RWPE2 (cell line): ENCODE measurements around the gene PLCB4.
A peak's percentile ranks its signal among the peaks of the same experiment; 100 is the strongest.

ENCODE experiments used
- ATAC-seq: fragments of 200-7000 bp; cut with Tn5 transposase; 3 replicates; pipeline ENCODE4 v1.9.1; 2021; ENCODE audit warnings: low read depth
- DNase-seq: peaks from one replicate; pipeline ENCODE4 v3.0.0-alpha.2; 2020; ENCODE audit warnings: low spot score
- H3K27ac ChIP-seq: fragments of 450-650 bp; 2 replicates; pipeline ENCODE4 v1.5.1; 2017; ENCODE audit warnings: mild to moderate bottlenecking; ENCODE audit not compliant: poor library complexity, severe bottlenecking
- H3K27me3 ChIP-seq: fragments of 250-450 bp; sonication (Bioruptor Pico); 2 replicates; pipeline ENCODE4 v1.5.1; 2021; ENCODE audit warnings: mild to moderate bottlenecking, moderate library complexity; ENCODE audit not compliant: insufficient read depth, poor library complexity, severe bottlenecking
- H3K36me3 ChIP-seq: fragments of 250-450 bp; sonication (Bioruptor Pico); 2 replicates; pipeline ENCODE4 v1.5.1; 2020; ENCODE audit warnings: low read depth, mild to moderate bottlenecking, moderate library complexity
- H3K4me1 ChIP-seq: fragments of 250-450 bp; sonication (Bioruptor Pico); 2 replicates; pipeline ENCODE4 v1.5.1; 2021; ENCODE audit warnings: mild to moderate bottlenecking, moderate library complexity; ENCODE audit not compliant: insufficient read depth, poor library complexity, severe bottlenecking
- H3K4me3 ChIP-seq: fragments of 250-450 bp; sonication (Bioruptor Pico); 2 replicates; pipeline ENCODE4 v1.5.1; 2021; ENCODE audit warnings: mild to moderate bottlenecking, moderate library complexity; ENCODE audit not compliant: severe bottlenecking
- H3K9me3 ChIP-seq: fragments of 250-450 bp; sonication (Bioruptor Pico); 2 replicates; pipeline ENCODE4 v1.5.1; 2021; ENCODE audit warnings: mild to moderate bottlenecking, moderate library complexity; ENCODE audit not compliant: severe bottlenecking
- TF ChIP-seq, protein P1 (sequence below): fragments of 450-650 bp; IDR thresholded peaks from one replicate; pipeline ENCODE4 v1.5.1; 2017; ENCODE audit warnings: mild to moderate bottlenecking, moderate library complexity; ENCODE audit not compliant: poor library complexity, severe bottlenecking

Gene PLCB4

GRCh38 chr20:9285617-9286016 is 216.7 kb downstream of the PLCB4 start:
- Histone ChIP-seq H3K4me3 (no peak overlapping the region), H3K36me3 (no peaks in the 10 kb centered on the region), H3K9me3 (no peaks in the 10 kb centered on the region), H3K27ac (peak overlapping the region; percentile 39), H3K4me1 (peaks cover 10% of the 10 kb centered on the region), H3K27me3 (peaks cover 3% of the 10 kb centered on the region)
- no peak for ATAC-seq
- DNase-seq = no peak
- TF ChIP-seq, protein P1, sequence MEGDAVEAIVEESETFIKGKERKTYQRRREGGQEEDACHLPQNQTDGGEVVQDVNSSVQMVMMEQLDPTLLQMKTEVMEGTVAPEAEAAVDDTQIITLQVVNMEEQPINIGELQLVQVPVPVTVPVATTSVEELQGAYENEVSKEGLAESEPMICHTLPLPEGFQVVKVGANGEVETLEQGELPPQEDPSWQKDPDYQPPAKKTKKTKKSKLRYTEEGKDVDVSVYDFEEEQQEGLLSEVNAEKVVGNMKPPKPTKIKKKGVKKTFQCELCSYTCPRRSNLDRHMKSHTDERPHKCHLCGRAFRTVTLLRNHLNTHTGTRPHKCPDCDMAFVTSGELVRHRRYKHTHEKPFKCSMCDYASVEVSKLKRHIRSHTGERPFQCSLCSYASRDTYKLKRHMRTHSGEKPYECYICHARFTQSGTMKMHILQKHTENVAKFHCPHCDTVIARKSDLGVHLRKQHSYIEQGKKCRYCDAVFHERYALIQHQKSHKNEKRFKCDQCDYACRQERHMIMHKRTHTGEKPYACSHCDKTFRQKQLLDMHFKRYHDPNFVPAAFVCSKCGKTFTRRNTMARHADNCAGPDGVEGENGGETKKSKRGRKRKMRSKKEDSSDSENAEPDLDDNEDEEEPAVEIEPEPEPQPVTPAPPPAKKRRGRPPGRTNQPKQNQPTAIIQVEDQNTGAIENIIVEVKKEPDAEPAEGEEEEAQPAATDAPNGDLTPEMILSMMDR = no peak

DNA sequence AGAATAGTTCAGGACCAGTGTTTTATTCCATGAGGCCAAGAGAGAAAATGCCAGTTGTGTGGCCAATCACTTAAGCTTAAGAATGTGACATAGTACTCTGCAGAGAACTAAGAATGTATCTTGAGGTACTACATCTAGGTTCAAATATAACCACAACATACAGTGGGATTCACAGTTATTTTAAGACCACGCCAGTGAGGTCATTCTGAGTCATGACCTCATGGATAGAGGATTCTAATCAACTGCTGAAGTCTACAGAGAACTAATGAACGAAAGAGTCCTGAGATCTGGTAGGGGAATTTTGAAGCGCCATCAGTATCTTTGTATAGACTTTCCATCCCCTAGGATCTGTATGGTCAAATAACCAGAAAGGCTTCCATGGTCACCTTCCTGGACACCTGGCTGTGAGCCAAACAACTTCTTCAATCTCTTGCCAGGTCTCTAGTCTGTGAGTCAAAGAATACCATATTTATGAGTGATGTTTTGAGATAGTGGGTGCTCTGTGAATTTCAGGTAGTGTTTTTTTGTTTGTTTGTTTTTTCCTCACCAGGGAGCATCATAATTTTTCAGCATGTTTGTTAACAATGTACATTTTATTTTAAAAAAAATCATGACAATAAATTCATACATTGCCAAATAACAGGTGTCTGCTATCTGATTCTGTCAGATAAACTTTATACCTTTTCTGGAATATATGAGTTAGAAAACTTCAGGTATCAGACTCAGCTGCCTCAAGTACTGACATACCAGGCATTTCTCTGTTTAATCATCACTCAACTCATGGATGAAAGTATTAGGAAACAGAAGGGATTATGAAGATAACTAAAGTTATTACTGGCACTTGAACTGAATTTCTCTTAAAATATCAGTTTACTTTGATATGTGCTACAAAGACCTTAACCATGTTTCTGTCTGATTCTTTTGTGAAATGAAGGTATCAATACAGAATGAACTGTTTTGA is 217.9 kb downstream of the PLCB4 start:
- DNase-seq = no peak

GRCh38 chr20:9287826-9288225 is 218.9 kb downstream of the PLCB4 start:
- peak overlapping the region; percentile 39 for H3K27ac ChIP-seq
- H3K4me1 ChIP-seq = peaks cover 10% of the 10 kb centered on the region
- DNase-seq (no peak), ATAC-seq (no peak)
- H3K9me3 ChIP-seq = no peaks in the 10 kb centered on the region
- no peaks in the 10 kb centered on the region for H3K36me3 ChIP-seq
- H3K27me3 ChIP-seq = no peaks in the 10 kb centered on the region
- TF ChIP-seq, protein P1 = no peak
- H3K4me3 ChIP-seq = no peak overlapping the region

More for the DNA sequence above, 217.9 kb downstream of the PLCB4 start:
- no peak overlapping the region for H3K4me3 ChIP-seq
- ATAC-seq = peak; percentile 64
- H3K36me3 ChIP-seq = no peaks in the 10 kb centered on the region
- TF ChIP-seq, protein P1 = no peak
- H3K9me3 ChIP-seq = no peaks in the 10 kb centered on the region
- peak overlapping the region; percentile 39 for H3K27ac ChIP-seq
- peaks cover 10% of the 10 kb centered on the region for H3K4me1 ChIP-seq
- H3K27me3 ChIP-seq = peaks cover under 1% of the 10 kb centered on the region

DNA sequence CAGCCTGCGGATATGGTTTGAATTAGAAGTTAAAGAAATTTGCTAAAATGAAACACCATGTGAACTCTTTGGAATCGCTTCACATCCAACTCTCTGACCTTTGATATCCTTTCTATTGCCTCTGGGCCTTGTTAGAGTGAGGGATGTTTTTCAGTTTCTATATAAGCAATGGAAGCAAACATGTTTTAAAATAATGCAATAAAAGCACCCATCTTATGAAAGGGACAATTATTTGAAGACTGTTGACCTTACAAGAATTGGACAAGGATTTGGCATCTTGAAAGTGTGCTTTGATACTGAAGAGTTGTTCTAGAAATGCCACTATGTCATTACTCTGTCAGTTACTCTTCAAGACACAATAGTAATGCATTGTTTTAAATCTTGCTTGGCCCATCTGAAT is 221.4 kb downstream of the PLCB4 start:
- peaks cover 26% of the 10 kb centered on the region for H3K4me1 ChIP-seq
- TF ChIP-seq, protein P1 = no peak
- H3K4me3 ChIP-seq = no peak overlapping the region
- no peak overlapping the region for H3K27ac ChIP-seq
- H3K27me3 ChIP-seq = no peaks in the 10 kb centered on the region
- no peaks in the 10 kb centered on the region for H3K9me3 ChIP-seq
- H3K36me3 ChIP-seq = no peaks in the 10 kb centered on the region
- no peak for ATAC-seq
- no peak for DNase-seq

- TF ChIP-seq, protein P1 = no peak
- Histone ChIP-seq H3K9me3 (no peaks in the 10 kb centered on the region), H3K27me3 (no peaks in the 10 kb centered on the region), H3K27ac (peak overlapping the region; percentile 53), H3K4me3 (no peak overlapping the region), H3K4me1 (peaks cover 17% of the 10 kb centered on the region), H3K36me3 (no peaks in the 10 kb centered on the region)
- DNase-seq (no peak), ATAC-seq (no peak)
These were observed 224.3 kb downstream of the PLCB4 start for GRCh38 chr20:9293145-9293544.
